Measurements from ENCODE around the gene PRSS35. TPM values are rescaled to one million over a fixed set of nuclear protein-coding genes. Genes with fewer than 3 reads are reported as not detected.

PRSS35 gene
- total and polyA plus RNA-seq, 2 of the 8 experiments (the other 6 are each of a cell fraction or from before 2014, with no cell fraction given): 1.3 to 2.9 TPM

DNA sequence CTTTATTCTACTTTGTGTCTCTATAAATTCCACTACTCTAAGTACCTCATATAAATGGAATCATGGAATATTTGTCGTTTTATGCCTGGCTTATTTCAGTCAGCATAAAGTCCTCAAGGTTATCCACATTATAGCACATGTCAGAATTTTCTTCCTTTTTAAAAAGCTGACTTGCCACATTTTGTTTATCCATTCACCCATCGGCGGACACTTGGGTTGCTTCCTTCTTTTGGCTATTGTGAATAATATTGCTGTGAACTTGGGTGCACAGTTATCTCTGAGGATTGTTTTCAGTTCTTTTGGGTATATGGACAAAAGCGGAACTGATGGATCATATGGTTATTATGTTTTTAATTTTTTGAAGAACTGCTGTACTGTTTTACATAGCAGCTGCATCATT is 42.3 kb upstream of the PRSS35 start:
- Histone ChIP-seq H3K27me3 (replicated peaks in 1 of 4; ENCODE audit: control insufficient read depth in 3 of 4, extremely low read depth in 1 of 4, insufficient read depth in 3 of 4, low read length in 3 of 4) (no peaks in the 10 kb centered on the region), H4K20me1 (replicated peaks in 1 of 2; ENCODE audit: control insufficient read depth in 1 of 2, insufficient read depth in 2 of 2, low read length in 2 of 2) (no peaks in the 10 kb centered on the region), H4K5ac (ENCODE audit: insufficient read length, low read depth, low read length) (no peak overlapping the region), H3K4ac (replicated peaks; ENCODE audit: insufficient read length, low read depth, low read length) (no peak overlapping the region), H3K36me3 (ENCODE audit: control insufficient read depth in 2 of 4, insufficient read depth in 4 of 4, low read length in 3 of 4) (no peaks in the 10 kb centered on the region), H3K14ac (ENCODE audit: insufficient read length) (no peak overlapping the region), H3K4me2 (ENCODE audit: insufficient read depth in 1 of 2, low read depth in 2 of 2, low read length in 2 of 2) (no peak overlapping the region), H3K18ac (ENCODE audit: extremely low read depth, low read length) (no peak overlapping the region), H2BK120ac (replicated peaks; ENCODE audit: low read depth, low read length) (no peak overlapping the region), H3K27ac (ENCODE audit: low read depth, low read length) (no peak overlapping the region), H3K4me3 (ENCODE audit: extremely low read depth in 1 of 4, insufficient read depth in 2 of 4, low read depth in 3 of 4, low read length in 4 of 4) (no peak overlapping the region), H2AK5ac (ENCODE audit: low read depth, low read length) (no peak overlapping the region), H3K9me3 (ENCODE audit: insufficient read depth in 2 of 2, low read depth in 1 of 2, low read length in 1 of 2) (no peaks in the 10 kb centered on the region), H4K91ac (replicated peaks; ENCODE audit: insufficient read length, low read length) (no peak overlapping the region), H2BK12ac (ENCODE audit: low read depth, low read length) (no peak overlapping the region), H2AFZ (ENCODE audit: low read length) (no peak overlapping the region), H3K23me2 (ENCODE audit: low read depth, low read length) (no peaks in the 10 kb centered on the region), H4K8ac (ENCODE audit: extremely low read depth, insufficient read depth, low read length) (no peak overlapping the region), H2BK20ac (ENCODE audit: low read length) (no peak overlapping the region), H3K56ac (replicated peaks; ENCODE audit: insufficient read length, low read depth, low read length) (no peak overlapping the region), H3K9ac (replicated peaks in 1 of 4; ENCODE audit: extremely low read depth in 1 of 4, low read depth in 3 of 4, low read length in 3 of 4) (no peak overlapping the region), H2BK15ac (ENCODE audit: low read length) (no peak overlapping the region), H3K79me1 (ENCODE audit: low read depth, low read length) (no peaks in the 10 kb centered on the region), H3K23ac (ENCODE audit: insufficient read length) (no peak overlapping the region), H3K79me2 (ENCODE audit: control insufficient read depth in 1 of 2, insufficient read depth in 2 of 2, low read length in 2 of 2) (no peaks in the 10 kb centered on the region), H2BK5ac (ENCODE audit: low read depth, low read length) (no peak overlapping the region), H3K4me1 (replicated peaks in 1 of 4; ENCODE audit: control insufficient read depth in 3 of 4, insufficient read depth in 4 of 4, low read length in 3 of 4) (no peaks in the 10 kb centered on the region)
- ChIA-PET CTCF (ENCODE audit: partially characterized antibody) (interaction anchor here (0.6 to 1.0 kb wide), 3 partner anchors 16 to 281 kb away, joined by 3 read pairs; no protein-coding TSS in a partner anchor), POLR2A (ENCODE audit: partially characterized antibody) (no interaction called here)
- FAIRE-seq (no peak), DNase-seq (ENCODE audit: low read depth in 1 of 2, low spot score in 2 of 2) (no peak)
- WGBS, 2 experiments (ENCODE audit: extremely low coverage in 1 of 2, insufficient coverage in 1 of 2, insufficient read length in 1 of 2, insufficient replicate concordance in 2 of 2, low coverage in 1 of 2, low lambda C conversion rate in 2 of 2, missing lambda C conversion rate in 1 of 2): 88% methylated on average over 4 of the region's 4 CpGs; no CpG with 5 or more reads in 1 of the 2 experiments
- TF ChIP-seq EP300 (IDR thresholded peaks at IDR 0.05; ENCODE audit: borderline replicate concordance in 1 of 2, low read depth in 2 of 2, low read length in 2 of 2): no peak
- TF ChIP-seq TAF7 (optimal IDR thresholded peaks at IDR 0.05; ENCODE audit: borderline replicate concordance, low read depth, low read length): no peak
- no peak for TF ChIP-seq TAF1 (IDR thresholded peaks at IDR 0.05; ENCODE audit: low read depth, low read length)
- TF ChIP-seq, protein P1, sequence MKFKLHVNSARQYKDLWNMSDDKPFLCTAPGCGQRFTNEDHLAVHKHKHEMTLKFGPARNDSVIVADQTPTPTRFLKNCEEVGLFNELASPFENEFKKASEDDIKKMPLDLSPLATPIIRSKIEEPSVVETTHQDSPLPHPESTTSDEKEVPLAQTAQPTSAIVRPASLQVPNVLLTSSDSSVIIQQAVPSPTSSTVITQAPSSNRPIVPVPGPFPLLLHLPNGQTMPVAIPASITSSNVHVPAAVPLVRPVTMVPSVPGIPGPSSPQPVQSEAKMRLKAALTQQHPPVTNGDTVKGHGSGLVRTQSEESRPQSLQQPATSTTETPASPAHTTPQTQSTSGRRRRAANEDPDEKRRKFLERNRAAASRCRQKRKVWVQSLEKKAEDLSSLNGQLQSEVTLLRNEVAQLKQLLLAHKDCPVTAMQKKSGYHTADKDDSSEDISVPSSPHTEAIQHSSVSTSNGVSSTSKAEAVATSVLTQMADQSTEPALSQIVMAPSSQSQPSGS (IDR thresholded peaks at IDR 0.05; ENCODE audit: low read length): no peak
